ELR (cell line): ENCODE measurements around the gene RIMS1.

ENCODE experiments used
- DNase-seq: peaks from one replicate; pipeline ENCODE4 v3.0.0-alpha.2; 2015; ENCODE audit warnings: low read depth

RIMS1 gene

DNA sequence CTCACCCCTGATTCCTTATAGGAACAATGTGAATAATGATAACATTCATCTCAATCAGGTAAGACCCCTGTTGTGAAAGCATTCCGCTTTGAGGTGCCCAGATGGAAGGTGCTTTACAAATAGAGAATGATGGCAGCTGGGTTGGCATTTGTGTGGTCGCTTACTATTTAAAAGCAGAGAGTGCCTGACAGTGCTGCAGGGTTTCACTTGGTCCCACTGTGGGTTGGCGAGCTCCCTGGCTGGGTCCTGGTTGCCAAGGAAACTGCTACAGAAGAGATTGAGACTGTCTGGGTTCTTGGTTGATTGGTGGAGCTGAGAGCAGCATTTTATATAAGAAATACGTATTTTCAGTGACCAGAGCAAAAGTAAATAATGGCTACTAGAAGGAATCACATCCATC is 528.3 kb downstream of the RIMS1 start:
- no peak for DNase-seq

DNA sequence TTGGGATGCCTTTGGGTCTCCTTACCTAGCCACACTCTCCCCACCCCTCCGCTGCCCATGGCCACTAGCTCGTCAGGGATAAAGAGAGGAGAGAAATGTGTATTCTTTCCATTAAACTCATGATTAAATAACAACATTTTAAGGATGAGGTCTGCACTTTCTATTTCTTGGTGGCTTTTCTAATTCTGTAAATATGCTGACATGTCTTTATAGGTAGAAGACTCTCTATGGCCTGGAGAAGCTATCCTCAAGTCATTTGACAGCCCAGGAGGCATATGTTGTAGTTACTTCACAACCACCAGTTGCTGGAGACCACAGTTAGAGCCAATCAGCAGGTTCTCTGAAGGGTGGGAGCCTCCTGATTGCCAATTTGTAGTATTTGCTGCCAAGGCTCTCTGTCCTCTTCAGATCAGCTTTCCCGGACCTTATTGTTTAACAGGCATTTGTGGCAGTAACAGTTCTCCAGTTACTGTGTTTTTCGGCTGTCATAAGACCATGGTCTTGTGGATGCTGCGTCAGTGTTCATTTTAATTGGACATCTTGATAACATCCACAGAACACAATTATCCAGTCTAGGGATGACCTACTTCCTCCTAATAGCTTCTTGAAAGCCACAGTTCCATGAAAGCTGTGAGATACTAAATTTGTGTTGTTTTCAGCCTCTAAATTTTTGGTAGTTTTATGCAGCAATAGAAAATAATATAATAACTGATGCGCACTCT is 530.6 kb downstream of the RIMS1 start:
- DNase-seq = no peak

DNA sequence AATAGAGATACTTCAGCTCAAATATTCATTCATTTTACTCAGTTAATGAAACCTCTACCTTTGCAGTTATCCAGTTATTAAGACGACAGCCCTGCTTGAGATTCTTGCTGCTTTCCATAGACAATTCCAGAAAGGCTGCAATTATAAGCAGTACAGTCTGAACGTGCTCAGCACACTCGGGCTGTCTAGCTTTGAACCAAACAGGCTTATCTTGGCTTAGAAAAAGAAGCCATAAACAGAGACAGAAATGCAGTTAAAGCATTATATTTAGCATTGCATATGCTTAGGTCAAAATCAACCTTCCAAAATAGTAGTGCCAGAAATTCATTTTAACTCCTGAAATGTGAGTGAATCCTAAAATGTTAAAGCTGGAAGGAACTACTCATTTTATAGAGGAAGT is 531.4 kb downstream of the RIMS1 start:
- DNase-seq = no peak

DNA sequence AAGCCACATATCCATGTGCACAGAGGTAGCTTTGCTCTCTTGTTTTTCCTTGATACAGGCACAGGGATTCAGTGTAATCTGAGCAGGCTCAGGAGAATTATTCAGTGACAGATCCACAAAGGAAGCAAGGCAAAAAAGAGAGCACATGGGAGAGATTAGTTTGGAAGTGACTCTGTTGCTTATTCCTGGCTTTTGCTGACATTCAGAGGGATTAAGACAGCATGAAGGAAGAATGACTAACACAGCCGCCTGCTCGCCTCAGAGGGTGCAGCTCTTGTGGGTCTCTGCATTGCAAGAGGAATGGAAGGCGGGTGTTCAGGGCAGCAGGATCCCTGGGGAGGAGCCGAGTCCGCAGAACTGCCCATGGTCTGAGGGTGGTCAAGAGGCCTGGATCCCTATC is 532.1 kb downstream of the RIMS1 start:
- DNase-seq = peak; percentile 79

DNA sequence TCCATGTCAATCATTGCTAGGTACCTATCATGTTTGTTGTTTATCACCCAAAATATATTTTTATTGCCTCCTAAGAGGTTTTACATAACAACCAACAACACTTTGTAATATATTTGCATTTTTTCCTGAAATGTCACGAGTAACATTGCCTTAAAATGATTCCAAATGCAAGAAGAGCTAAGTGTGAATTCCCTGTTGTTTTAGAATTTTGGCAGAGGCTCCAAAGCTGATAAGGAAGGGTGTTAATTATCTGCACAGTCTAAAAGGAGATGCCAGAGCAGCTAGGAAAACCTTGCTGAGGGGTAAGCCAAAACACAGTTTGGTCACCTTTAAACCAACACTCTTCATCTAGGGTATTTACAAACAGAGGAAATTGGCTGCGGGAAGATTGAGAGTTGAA is 533.6 kb downstream of the RIMS1 start:
- DNase-seq = no peak

DNA sequence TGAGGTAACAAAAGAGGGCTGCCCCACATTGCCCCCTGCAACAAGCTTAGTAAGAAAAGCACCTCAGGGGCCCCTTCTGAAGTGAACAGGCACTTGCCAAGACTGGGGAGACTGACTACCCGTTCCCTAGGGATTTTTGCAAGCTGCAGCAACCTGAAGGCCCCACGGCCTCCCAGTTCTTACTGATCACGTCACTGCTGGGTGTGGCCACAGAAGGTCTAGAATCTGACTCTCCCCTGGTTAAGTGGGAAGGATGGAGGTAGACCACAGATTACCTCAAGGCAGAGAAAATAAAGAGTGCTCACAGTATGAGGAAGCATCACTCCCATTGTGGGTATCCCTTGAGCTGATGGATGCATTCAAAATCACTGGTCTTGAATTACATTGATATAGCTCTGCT is 534.1 kb downstream of the RIMS1 start:
- no peak for DNase-seq

DNA sequence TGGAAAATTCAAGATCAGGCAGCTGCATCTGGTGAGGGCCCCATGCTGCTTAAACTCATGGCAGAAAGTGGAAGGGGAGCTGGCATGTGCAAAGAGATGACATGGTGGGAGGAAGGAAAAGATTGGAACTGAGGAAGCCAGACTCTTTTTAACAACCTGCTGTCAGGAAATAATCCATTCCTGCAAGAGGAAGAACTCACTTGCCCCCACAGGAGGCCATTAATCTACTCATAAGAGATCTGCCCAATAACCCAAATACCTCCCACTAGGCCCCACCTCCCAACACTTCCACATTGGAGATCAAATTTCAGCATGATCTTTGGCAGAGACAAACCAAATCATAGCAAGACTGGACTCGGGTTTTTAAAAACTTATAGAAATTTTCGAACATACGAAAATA is 535.0 kb downstream of the RIMS1 start:
- DNase-seq = no peak

DNA sequence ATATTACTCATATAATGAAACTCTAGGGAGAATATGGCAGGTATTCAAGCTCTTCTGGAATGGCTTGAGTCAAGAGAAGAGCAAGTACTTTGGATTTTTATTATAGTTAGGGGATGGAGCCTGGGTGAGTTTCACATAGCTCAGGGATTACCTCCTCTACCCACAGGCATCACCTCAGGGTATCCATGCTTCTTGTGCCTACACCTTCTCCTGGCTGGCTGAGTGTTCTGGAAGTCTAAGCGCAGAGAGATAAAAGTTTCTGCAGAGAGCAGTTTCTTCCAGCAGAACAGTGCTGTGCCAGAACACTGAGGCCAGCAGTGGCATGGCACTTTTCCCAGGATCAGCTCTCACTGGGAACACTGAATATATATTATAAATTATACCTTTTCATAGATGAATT is 535.8 kb downstream of the RIMS1 start:
- DNase-seq = peak; percentile 75

DNA sequence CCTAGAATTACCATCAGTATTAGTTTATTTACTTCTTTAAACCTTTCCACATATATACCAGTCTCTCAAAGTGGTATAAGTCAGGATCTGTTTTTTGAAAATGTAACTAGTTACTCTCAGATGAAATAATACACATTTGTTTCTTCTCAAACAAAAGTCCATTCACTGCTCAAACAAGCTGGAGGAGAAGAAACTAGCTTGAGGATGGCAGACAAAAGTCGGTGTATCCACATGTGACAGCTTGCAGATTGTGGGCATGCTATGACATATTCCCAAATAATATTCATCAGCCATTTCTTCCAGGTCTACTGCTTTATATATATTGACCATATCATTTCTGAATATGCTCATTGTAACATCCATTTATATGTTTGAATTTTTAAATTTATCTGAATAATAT is 538.1 kb downstream of the RIMS1 start:
- no peak for DNase-seq

DNA sequence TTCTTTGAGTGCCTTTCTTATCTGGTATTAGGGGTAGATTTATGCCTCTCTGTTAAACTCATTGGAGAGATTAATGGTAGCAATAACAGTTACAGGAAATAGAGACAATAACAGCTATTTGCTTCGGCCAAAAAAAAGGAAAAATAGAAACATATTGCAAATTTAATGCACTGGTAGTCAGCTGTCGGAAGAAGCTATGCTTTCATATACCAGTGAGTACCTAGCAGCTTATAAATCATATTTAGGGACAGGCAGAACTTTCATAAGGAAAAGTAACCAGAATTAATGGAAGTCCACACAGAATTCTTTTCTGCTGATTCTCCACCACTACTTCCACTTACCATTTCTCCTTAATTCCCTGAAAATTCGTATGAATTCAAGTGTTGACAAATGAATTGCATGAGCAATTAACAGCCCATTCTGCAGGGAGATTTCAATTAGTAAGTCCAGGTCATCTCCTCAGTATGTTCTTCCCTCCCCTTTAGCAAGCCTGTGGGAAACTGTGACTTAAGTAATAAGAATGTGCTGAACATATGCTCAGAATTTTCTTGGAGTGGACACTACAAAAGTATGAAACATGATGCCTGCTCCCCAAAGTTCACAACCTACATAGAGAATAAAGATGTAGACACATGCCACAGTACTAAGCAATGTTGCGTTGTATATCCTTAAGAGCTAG is 538.8 kb downstream of the RIMS1 start:
- peak; percentile 90 for DNase-seq

DNA sequence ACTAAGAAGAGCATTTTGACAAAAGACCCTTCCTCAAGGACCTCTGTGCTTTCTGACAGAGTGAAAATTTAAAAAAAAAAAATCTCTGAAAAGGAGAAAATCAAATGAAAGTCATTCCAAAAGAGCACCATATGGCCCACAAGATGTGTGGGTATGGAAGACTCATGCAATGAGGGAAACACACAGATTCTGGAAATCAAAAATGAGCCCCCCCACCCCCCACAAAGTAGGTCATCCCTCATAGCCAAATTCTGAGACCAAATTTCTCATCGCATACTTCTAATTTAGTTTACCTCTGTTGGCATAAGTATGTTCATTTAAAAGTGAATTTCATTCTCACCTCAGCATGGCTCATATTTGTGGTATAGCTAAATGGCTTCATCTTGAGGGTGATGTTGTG is 554.3 kb downstream of the RIMS1 start:
- no peak for DNase-seq

DNA sequence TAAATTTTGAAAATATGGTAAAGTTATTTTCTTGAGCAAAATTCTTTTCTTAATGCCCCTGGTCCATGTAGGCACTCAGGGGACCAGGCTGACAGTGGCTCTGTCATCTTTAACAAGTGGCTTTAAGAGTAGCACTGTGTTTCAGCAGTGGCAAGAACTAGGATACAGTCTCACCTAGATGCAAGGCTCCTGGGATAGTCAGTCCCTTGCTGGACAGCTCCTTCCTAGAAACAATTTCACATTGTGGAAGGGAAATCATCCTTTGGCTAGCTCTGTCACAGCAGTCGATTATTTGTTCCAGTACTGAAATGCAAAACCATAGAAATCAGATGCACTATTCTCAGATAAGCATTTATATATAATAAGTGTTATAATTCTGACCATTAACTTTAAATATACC is 560.1 kb downstream of the RIMS1 start:
- DNase-seq = peak; percentile 12
